Tibial nerve (tissue), 3 donors: ENCODE results near the gene TTC27.

ENCODE experiments used
- CTCF ChIP-seq, 5 experiments: fragments of 200-600 bp in 3 of 5; fragments of 450-650 bp in 2 of 5; sonication (generic) in 3 of 5; IDR thresholded peaks; one replicate each; pipeline ENCODE4 v1.5.1; 2016 to 2019; ENCODE audit warnings: antibody characterized with exemption in 5 of 5, mild to moderate bottlenecking in 3 of 5, moderate library complexity in 2 of 5
- POLR2A ChIP-seq, 2 donors: fragments of 450-650 bp; IDR thresholded peaks; one replicate each; pipeline ENCODE4 v1.6.1; 2017; ENCODE audit warnings: antibody characterized with exemption in 2 of 2, mild to moderate bottlenecking in 2 of 2, moderate library complexity in 2 of 2

- TF ChIP-seq CTCF (IDR thresholded peaks at IDR 0.05) (no peak), POLR2A (IDR thresholded peaks at IDR 0.05) (no peak)
Observed at GRCh38 chr2:32678825-32679224, 51.0 kb downstream of the TTC27 start.
